ENCODE measurements around the gene KRT17. TPM values are rescaled to one million over a fixed set of nuclear protein-coding genes. Genes with fewer than 3 reads are reported as not detected.
"Not testable (repeated sequence)": the region's sequence is repeated elsewhere in the genome, so short reads cannot be mapped to it uniquely, and the experiment has no call there.

The KRT17 gene
- polyA plus RNA-seq, 1 donor from 2014 or later, result not detected

- H3K9me2 ChIP-seq (ENCODE audit: insufficient read depth, low read length); H3K4me2 ChIP-seq (ENCODE audit: low read length); H3K9me3 ChIP-seq (ENCODE audit: low read length); H3K27me3 ChIP-seq (ENCODE audit: insufficient read depth, low read depth, low read length); H3F3A ChIP-seq (ENCODE audit: insufficient read depth, low read length, poor library complexity, severe bottlenecking); H3K79me2 ChIP-seq (replicated peaks; ENCODE audit: insufficient read depth, low read length); H2AFZ ChIP-seq (ENCODE audit: low read depth, low read length); H3K9ac ChIP-seq (ENCODE audit: low read length); H4K20me1 ChIP-seq (ENCODE audit: insufficient read depth); H3K4me3 ChIP-seq (ENCODE audit: low read length); H3K36me3 ChIP-seq (ENCODE audit: insufficient read depth, low read length); H3K27ac ChIP-seq (ENCODE audit: low read length): not testable (repeated sequence)
Measured at GRCh38 chr17:41626028-41626913, 1.9 kb upstream of the KRT17 start.

DNA sequence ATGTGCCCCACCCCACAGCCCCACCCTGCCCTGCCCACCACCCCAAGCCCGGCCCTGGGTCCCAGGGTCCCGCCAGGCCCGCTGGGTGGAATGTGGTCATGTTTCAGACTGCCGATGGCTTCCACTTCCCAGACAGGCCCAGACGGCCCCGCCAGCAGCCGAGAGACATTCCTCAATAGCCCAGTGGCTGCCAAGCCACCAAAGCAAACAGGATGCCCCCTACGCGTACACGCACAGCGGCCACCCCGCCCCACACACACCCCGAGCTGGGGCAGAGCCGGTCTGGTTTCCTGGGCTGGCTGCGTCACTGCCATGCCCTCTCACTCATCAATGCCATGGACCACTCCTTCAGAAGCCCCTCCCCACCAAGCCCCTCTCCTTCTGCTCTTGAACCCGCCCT is 1.2 kb upstream of the KRT17 start:
- no peaks in the 10 kb centered on the region for H3K27me3 ChIP-seq (ENCODE audit: insufficient read depth, low read depth, low read length)
- H4K20me1 ChIP-seq (ENCODE audit: insufficient read depth), result no peaks in the 10 kb centered on the region
- no peaks in the 10 kb centered on the region for H3F3A ChIP-seq (ENCODE audit: insufficient read depth, low read length, poor library complexity, severe bottlenecking)
- no peak overlapping the region for H3K27ac ChIP-seq (ENCODE audit: low read length)
- no peak overlapping the region for H3K4me3 ChIP-seq (ENCODE audit: low read length)
- H3K9me2 ChIP-seq (ENCODE audit: insufficient read depth, low read length), result no peaks in the 10 kb centered on the region
- H3K9me3 ChIP-seq (ENCODE audit: low read length), result no peaks in the 10 kb centered on the region
- TF ChIP-seq EP300 (conservative IDR thresholded peaks at IDR 0.05; ENCODE audit: poor library complexity, severe bottlenecking) (no peak), TAF1 (IDR thresholded peaks at IDR 0.05; ENCODE audit: low read depth) (no peak), RAD21 (conservative IDR thresholded peaks at IDR 0.05) (no peak), SMC3 (conservative IDR thresholded peaks at IDR 0.05; ENCODE audit: poor library complexity) (no peak), MXI1 (conservative IDR thresholded peaks at IDR 0.05; ENCODE audit: poor library complexity, severe bottlenecking) (no peak), POLR2AphosphoS5 (IDR thresholded peaks at IDR 0.05) (no peak), EZH2 (IDR thresholded peaks at IDR 0.05; ENCODE audit: borderline replicate concordance, insufficient read depth, low read length, poor library complexity, severe bottlenecking) (no peak)
- TF ChIP-seq, protein P1, sequence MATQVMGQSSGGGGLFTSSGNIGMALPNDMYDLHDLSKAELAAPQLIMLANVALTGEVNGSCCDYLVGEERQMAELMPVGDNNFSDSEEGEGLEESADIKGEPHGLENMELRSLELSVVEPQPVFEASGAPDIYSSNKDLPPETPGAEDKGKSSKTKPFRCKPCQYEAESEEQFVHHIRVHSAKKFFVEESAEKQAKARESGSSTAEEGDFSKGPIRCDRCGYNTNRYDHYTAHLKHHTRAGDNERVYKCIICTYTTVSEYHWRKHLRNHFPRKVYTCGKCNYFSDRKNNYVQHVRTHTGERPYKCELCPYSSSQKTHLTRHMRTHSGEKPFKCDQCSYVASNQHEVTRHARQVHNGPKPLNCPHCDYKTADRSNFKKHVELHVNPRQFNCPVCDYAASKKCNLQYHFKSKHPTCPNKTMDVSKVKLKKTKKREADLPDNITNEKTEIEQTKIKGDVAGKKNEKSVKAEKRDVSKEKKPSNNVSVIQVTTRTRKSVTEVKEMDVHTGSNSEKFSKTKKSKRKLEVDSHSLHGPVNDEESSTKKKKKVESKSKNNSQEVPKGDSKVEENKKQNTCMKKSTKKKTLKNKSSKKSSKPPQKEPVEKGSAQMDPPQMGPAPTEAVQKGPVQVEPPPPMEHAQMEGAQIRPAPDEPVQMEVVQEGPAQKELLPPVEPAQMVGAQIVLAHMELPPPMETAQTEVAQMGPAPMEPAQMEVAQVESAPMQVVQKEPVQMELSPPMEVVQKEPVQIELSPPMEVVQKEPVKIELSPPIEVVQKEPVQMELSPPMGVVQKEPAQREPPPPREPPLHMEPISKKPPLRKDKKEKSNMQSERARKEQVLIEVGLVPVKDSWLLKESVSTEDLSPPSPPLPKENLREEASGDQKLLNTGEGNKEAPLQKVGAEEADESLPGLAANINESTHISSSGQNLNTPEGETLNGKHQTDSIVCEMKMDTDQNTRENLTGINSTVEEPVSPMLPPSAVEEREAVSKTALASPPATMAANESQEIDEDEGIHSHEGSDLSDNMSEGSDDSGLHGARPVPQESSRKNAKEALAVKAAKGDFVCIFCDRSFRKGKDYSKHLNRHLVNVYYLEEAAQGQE (IDR thresholded peaks at IDR 0.05; ENCODE audit: borderline replicate concordance), result no peak
- TF ChIP-seq, protein P2, sequence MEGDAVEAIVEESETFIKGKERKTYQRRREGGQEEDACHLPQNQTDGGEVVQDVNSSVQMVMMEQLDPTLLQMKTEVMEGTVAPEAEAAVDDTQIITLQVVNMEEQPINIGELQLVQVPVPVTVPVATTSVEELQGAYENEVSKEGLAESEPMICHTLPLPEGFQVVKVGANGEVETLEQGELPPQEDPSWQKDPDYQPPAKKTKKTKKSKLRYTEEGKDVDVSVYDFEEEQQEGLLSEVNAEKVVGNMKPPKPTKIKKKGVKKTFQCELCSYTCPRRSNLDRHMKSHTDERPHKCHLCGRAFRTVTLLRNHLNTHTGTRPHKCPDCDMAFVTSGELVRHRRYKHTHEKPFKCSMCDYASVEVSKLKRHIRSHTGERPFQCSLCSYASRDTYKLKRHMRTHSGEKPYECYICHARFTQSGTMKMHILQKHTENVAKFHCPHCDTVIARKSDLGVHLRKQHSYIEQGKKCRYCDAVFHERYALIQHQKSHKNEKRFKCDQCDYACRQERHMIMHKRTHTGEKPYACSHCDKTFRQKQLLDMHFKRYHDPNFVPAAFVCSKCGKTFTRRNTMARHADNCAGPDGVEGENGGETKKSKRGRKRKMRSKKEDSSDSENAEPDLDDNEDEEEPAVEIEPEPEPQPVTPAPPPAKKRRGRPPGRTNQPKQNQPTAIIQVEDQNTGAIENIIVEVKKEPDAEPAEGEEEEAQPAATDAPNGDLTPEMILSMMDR (IDR thresholded peaks at IDR 0.05; ENCODE audit: poor library complexity, severe bottlenecking), result no peak
- no peak overlapping the region for H2AFZ ChIP-seq (ENCODE audit: low read depth, low read length)
- H3K4me2 ChIP-seq (ENCODE audit: low read length), result no peak overlapping the region
- H3K9ac ChIP-seq (ENCODE audit: low read length), result no peak overlapping the region
- no peaks in the 10 kb centered on the region for H3K79me2 ChIP-seq (replicated peaks; ENCODE audit: insufficient read depth, low read length)
- no peaks in the 10 kb centered on the region for H3K36me3 ChIP-seq (ENCODE audit: insufficient read depth, low read length)

DNA sequence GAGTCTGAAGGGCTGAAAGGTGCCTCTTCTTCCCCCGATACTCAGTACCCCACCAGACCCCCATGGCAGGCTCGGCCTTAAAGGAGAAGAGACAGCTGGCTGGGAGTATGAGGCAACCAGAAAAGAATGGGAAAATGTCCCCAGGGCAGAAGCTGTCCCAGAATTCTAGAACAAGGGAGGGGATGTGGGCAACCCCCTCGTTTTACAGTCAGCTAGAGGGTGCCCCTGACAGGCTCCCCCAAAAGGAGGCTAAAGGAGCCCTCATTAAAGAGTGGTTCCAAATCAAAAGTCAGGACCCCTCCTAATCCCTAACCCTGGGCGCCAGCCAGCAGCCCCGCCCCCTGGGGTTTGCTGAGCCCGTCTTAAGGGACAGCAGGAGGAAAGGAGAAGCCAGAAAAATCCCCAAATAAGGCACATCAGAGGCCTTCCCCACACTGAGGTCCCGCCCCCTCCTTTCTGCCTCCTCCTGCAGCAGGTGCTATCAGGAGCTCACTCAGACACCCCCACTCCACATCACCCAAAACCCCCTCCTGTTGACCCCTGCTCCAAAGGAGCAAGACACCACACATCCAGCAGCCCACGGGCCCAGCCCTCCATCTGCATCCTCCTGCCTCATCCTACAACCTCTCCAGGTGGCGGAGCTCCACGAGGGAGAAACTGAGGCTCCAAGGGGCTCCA is 1.1 kb downstream of the KRT17 start:
- H3F3A ChIP-seq (ENCODE audit: insufficient read depth, low read length, poor library complexity, severe bottlenecking); H3K9ac ChIP-seq (ENCODE audit: low read length); H3K27me3 ChIP-seq (ENCODE audit: insufficient read depth, low read depth, low read length); H3K9me2 ChIP-seq (ENCODE audit: insufficient read depth, low read length); H3K4me2 ChIP-seq (ENCODE audit: low read length); H2AFZ ChIP-seq (ENCODE audit: low read depth, low read length); H3K79me2 ChIP-seq (replicated peaks; ENCODE audit: insufficient read depth, low read length); H3K4me3 ChIP-seq (ENCODE audit: low read length); H4K20me1 ChIP-seq (ENCODE audit: insufficient read depth); H3K36me3 ChIP-seq (ENCODE audit: insufficient read depth, low read length); H3K27ac ChIP-seq (ENCODE audit: low read length); H3K9me3 ChIP-seq (ENCODE audit: low read length): not testable (repeated sequence)

GRCh38 chr17:41622340-41623183 is 1.8 kb downstream of the KRT17 start:
- not testable (repeated sequence) for H3K9ac ChIP-seq (ENCODE audit: low read length); H3F3A ChIP-seq (ENCODE audit: insufficient read depth, low read length, poor library complexity, severe bottlenecking); H3K4me2 ChIP-seq (ENCODE audit: low read length); H2AFZ ChIP-seq (ENCODE audit: low read depth, low read length); H3K9me3 ChIP-seq (ENCODE audit: low read length); H3K4me3 ChIP-seq (ENCODE audit: low read length); H3K36me3 ChIP-seq (ENCODE audit: insufficient read depth, low read length); H4K20me1 ChIP-seq (ENCODE audit: insufficient read depth); H3K27ac ChIP-seq (ENCODE audit: low read length); H3K9me2 ChIP-seq (ENCODE audit: insufficient read depth, low read length); H3K79me2 ChIP-seq (replicated peaks; ENCODE audit: insufficient read depth, low read length); H3K27me3 ChIP-seq (ENCODE audit: insufficient read depth, low read depth, low read length)

Measured in neural cell (in vitro differentiated cells).